ENCODE data around the gene IGF1.

IGF1 gene

GRCh38 chr12:102426599-102427542 lies 53.5 kb downstream of the IGF1 start:
- no peaks in the 10 kb centered on the region for H3K9me3 ChIP-seq (ENCODE audit: control insufficient read depth, low read length)
- H3K4me3 ChIP-seq (ENCODE audit: extremely low read depth, insufficient read depth, low read length, poor library complexity, severe bottlenecking): no peak overlapping the region
- H3K27ac ChIP-seq (ENCODE audit: low read depth, low read length, severe bottlenecking): no peak overlapping the region
- H3K4me1 ChIP-seq (ENCODE audit: control insufficient read depth, insufficient read depth, low read length, poor library complexity, severe bottlenecking): no peaks in the 10 kb centered on the region
- 63 to 100% methylated on average over 3 to 4 of the region's 8 CpGs for WGBS, 2 experiments (ENCODE audit: insufficient coverage in 2 of 2)
- H3K36me3 ChIP-seq (ENCODE audit: control insufficient read depth, insufficient read depth, low read length): no peaks in the 10 kb centered on the region

DNA sequence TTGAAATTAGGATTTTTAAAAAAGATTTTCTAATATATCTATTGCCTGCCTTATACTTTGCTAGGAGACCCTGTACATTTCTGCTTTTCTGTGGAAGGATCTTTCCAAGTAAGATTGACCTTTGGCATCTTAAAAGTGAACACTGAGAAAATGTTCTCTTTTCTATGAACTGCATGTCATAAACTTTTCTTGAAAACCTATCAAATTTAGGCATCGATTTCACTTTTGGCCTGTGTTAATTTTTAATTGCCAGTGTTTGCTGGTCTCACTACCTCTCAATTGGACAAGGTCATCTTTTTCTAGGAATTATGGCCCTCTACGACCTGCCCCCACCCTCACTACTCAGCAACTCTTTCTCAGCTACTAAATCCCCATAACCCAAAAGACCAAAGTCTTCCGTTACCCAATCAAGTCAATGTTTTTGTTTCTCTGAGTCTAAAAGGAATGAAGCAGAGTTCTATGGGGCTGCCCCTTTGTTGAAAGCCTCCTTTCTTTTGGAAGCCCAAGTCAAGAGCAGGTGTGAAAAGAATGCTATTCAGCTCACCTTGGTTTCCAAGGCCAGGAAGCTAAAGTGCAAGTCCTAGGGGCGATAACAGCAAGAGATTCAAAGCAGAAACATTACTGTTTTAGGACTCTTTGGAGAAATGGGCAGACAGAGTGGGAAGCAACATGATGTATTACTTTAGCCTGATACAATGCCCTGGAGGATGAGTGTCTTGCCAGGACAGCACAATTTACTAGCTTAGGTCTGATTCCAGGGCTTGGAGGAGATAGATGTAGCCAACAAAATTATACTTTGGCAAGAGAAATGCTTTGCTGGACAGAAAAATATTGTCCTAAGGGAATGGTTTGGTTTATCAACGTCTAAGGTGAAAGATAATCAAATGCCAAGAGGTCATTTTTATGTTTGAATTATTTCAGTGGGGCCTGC lies 55.0 kb downstream of the IGF1 start:
- Histone ChIP-seq H3K9me3 (ENCODE audit: control insufficient read depth, low read length) (no peaks in the 10 kb centered on the region), H3K27ac (ENCODE audit: low read depth, low read length, severe bottlenecking) (no peak overlapping the region), H3K4me1 (ENCODE audit: control insufficient read depth, insufficient read depth, low read length, poor library complexity, severe bottlenecking) (no peaks in the 10 kb centered on the region), H3K4me3 (ENCODE audit: extremely low read depth, insufficient read depth, low read length, poor library complexity, severe bottlenecking) (no peak overlapping the region), H3K36me3 (ENCODE audit: control insufficient read depth, insufficient read depth, low read length) (no peaks in the 10 kb centered on the region)
- WGBS, 2 experiments (ENCODE audit: insufficient coverage in 2 of 2): 81 to 85% methylated on average over 4 to 5 of the region's 5 CpGs

- Histone ChIP-seq H3K36me3 (ENCODE audit: control insufficient read depth, insufficient read depth, low read length) (no peaks in the 10 kb centered on the region), H3K27ac (ENCODE audit: low read depth, low read length, severe bottlenecking) (no peak overlapping the region), H3K4me1 (ENCODE audit: control insufficient read depth, insufficient read depth, low read length, poor library complexity, severe bottlenecking) (no peaks in the 10 kb centered on the region), H3K9me3 (ENCODE audit: control insufficient read depth, low read length) (no peaks in the 10 kb centered on the region), H3K4me3 (ENCODE audit: extremely low read depth, insufficient read depth, low read length, poor library complexity, severe bottlenecking) (no peak overlapping the region)
- WGBS, 2 experiments (ENCODE audit: insufficient coverage in 2 of 2): 67% methylated on average over 1 of the region's 3 CpGs; no CpG with 5 or more reads in 1 of the 2 experiments
Measured at GRCh38 chr12:102423462-102423861, 56.9 kb downstream of the IGF1 start.

DNA sequence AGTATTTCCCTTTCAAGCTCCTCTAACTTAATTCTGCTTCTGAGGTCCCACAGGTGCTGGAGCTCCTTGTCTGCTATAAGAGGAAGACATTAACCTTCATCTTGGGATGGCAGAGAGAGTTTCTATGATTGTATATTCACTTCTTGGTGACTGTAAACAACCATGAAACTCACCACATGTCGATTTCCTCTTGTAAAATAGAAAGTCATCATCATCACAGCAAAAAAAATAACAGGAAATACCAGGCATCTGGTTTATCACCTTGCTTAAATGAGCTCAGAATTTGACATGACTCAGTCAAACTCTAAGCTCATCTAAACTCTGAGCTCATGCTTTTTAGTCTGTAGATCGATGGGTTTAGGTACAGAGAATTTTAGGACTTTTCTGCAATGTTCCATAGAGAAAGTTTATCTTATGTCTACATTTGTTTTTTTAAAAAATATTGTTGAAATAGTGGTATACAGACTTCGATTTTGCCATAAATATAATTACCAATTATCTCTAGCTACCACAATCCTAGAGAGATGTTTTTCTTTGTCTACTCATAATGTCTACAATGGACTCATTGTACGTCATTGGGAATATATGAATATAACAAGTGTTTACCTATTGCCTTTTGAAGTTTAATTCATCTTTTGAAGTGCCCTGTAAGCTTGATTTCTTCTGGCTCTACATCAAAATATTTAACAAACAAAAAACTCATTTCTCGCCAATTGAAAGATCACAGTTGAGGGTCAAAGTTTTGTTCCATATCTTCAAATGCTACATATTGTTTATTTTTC lies 58.4 kb downstream of the IGF1 start:
- Histone ChIP-seq H3K9me3 (ENCODE audit: control insufficient read depth, low read length) (no peaks in the 10 kb centered on the region), H3K4me1 (ENCODE audit: control insufficient read depth, insufficient read depth, low read length, poor library complexity, severe bottlenecking) (no peaks in the 10 kb centered on the region), H3K36me3 (ENCODE audit: control insufficient read depth, insufficient read depth, low read length) (no peaks in the 10 kb centered on the region), H3K4me3 (ENCODE audit: extremely low read depth, insufficient read depth, low read length, poor library complexity, severe bottlenecking) (no peak overlapping the region), H3K27ac (ENCODE audit: low read depth, low read length, severe bottlenecking) (no peak overlapping the region)
- WGBS, 2 experiments (ENCODE audit: insufficient coverage in 2 of 2): 80% methylated on average over 1 of the region's 5 CpGs; no CpG with 5 or more reads in 1 of the 2 experiments

- no peak overlapping the region for H3K27ac ChIP-seq (ENCODE audit: low read depth, low read length, severe bottlenecking)
- H3K4me3 ChIP-seq (ENCODE audit: extremely low read depth, insufficient read depth, low read length, poor library complexity, severe bottlenecking): no peak overlapping the region
- H3K36me3 ChIP-seq (ENCODE audit: control insufficient read depth, insufficient read depth, low read length): no peaks in the 10 kb centered on the region
- H3K4me1 ChIP-seq (ENCODE audit: control insufficient read depth, insufficient read depth, low read length, poor library complexity, severe bottlenecking): no peaks in the 10 kb centered on the region
- no peaks in the 10 kb centered on the region for H3K9me3 ChIP-seq (ENCODE audit: control insufficient read depth, low read length)
- 89 to 93% methylated on average over 9 to 10 of the region's 11 CpGs for WGBS, 2 experiments (ENCODE audit: insufficient coverage in 2 of 2)
Measured at GRCh38 chr12:102419094-102419764, 61.1 kb downstream of the IGF1 start.

GRCh38 chr12:102417055-102417454 lies 63.3 kb downstream of the IGF1 start:
- no peak overlapping the region for H3K27ac ChIP-seq (ENCODE audit: low read depth, low read length, severe bottlenecking)
- no peak overlapping the region for H3K4me3 ChIP-seq (ENCODE audit: extremely low read depth, insufficient read depth, low read length, poor library complexity, severe bottlenecking)
- H3K9me3 ChIP-seq (ENCODE audit: control insufficient read depth, low read length): no peaks in the 10 kb centered on the region
- 83 to 100% methylated on average over 1 to 2 of the region's 2 CpGs for WGBS, 2 experiments (ENCODE audit: insufficient coverage in 2 of 2)
- no peaks in the 10 kb centered on the region for H3K36me3 ChIP-seq (ENCODE audit: control insufficient read depth, insufficient read depth, low read length)
- no peaks in the 10 kb centered on the region for H3K4me1 ChIP-seq (ENCODE audit: control insufficient read depth, insufficient read depth, low read length, poor library complexity, severe bottlenecking)

GRCh38 chr12:102415515-102415914 lies 64.8 kb downstream of the IGF1 start:
- Histone ChIP-seq H3K9me3 (ENCODE audit: control insufficient read depth, low read length) (no peaks in the 10 kb centered on the region), H3K4me3 (ENCODE audit: extremely low read depth, insufficient read depth, low read length, poor library complexity, severe bottlenecking) (no peak overlapping the region), H3K36me3 (ENCODE audit: control insufficient read depth, insufficient read depth, low read length) (no peaks in the 10 kb centered on the region), H3K4me1 (ENCODE audit: control insufficient read depth, insufficient read depth, low read length, poor library complexity, severe bottlenecking) (no peaks in the 10 kb centered on the region), H3K27ac (ENCODE audit: low read depth, low read length, severe bottlenecking) (no peak overlapping the region)
- WGBS, 2 experiments (ENCODE audit: insufficient coverage in 2 of 2): 86 to 91% methylated on average over 1 of the region's 1 CpG

DNA sequence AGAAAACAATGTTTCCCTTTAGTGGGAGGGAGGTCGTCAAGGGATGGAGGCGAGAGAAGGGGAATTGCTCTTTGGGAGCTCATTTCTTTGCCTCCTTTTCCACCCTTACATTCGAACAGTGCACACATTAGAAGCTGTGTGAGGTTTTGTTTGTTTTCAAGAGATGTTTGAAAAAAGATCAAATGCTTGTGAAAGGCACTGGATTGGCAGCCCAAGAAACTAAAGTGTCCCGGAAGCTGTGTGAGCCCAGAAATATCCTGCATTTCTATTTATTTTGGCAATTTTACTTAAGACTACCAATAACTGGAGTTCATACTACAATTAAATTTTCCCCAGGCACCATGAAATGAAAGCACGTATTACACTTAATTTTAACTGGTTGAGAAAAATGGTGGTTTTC lies 67.0 kb downstream of the IGF1 start:
- Histone ChIP-seq H3K4me1 (ENCODE audit: control insufficient read depth, insufficient read depth, low read length, poor library complexity, severe bottlenecking) (no peaks in the 10 kb centered on the region), H3K36me3 (ENCODE audit: control insufficient read depth, insufficient read depth, low read length) (no peaks in the 10 kb centered on the region), H3K4me3 (ENCODE audit: extremely low read depth, insufficient read depth, low read length, poor library complexity, severe bottlenecking) (no peak overlapping the region), H3K27ac (ENCODE audit: low read depth, low read length, severe bottlenecking) (no peak overlapping the region), H3K9me3 (ENCODE audit: control insufficient read depth, low read length) (no peaks in the 10 kb centered on the region)
- WGBS, 2 experiments (ENCODE audit: insufficient coverage in 2 of 2): 100% methylated on average over 1 of the region's 5 CpGs; no CpG with 5 or more reads in 1 of the 2 experiments

DNA sequence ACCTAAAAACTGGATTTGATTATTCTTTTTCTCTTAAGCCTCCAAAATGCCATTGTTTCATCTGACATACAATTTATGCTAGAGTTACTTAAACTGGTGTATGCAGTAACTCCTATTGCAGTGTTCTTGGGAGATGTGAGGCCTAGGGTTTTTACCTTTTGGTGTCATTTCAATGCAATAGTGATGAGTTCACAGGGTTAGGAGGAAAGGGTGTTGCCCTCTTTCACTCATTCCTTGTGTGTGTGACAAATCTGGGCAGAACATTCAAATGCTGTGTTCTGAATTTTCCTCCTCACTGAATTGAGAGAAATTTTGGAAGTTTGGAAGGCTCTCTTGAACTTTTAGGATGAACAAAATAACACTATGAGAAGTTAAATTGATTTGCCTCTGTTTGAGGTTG lies 69.9 kb downstream of the IGF1 start:
- Histone ChIP-seq H3K36me3 (ENCODE audit: control insufficient read depth, insufficient read depth, low read length) (no peaks in the 10 kb centered on the region), H3K27ac (ENCODE audit: low read depth, low read length, severe bottlenecking) (no peak overlapping the region), H3K4me3 (ENCODE audit: extremely low read depth, insufficient read depth, low read length, poor library complexity, severe bottlenecking) (no peak overlapping the region), H3K4me1 (ENCODE audit: control insufficient read depth, insufficient read depth, low read length, poor library complexity, severe bottlenecking) (no peaks in the 10 kb centered on the region), H3K9me3 (ENCODE audit: control insufficient read depth, low read length) (no peaks in the 10 kb centered on the region)
